AG08395 (cell line): ENCODE data around the gene MTG1.

Source experiments
- DNase-seq: peaks from one replicate; pipeline ENCODE4 v3.0.0; 2012; ENCODE audit warnings: mixed read lengths, low spot score

The MTG1 gene, protein sequence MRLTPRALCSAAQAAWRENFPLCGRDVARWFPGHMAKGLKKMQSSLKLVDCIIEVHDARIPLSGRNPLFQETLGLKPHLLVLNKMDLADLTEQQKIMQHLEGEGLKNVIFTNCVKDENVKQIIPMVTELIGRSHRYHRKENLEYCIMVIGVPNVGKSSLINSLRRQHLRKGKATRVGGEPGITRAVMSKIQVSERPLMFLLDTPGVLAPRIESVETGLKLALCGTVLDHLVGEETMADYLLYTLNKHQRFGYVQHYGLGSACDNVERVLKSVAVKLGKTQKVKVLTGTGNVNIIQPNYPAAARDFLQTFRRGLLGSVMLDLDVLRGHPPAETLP

DNA sequence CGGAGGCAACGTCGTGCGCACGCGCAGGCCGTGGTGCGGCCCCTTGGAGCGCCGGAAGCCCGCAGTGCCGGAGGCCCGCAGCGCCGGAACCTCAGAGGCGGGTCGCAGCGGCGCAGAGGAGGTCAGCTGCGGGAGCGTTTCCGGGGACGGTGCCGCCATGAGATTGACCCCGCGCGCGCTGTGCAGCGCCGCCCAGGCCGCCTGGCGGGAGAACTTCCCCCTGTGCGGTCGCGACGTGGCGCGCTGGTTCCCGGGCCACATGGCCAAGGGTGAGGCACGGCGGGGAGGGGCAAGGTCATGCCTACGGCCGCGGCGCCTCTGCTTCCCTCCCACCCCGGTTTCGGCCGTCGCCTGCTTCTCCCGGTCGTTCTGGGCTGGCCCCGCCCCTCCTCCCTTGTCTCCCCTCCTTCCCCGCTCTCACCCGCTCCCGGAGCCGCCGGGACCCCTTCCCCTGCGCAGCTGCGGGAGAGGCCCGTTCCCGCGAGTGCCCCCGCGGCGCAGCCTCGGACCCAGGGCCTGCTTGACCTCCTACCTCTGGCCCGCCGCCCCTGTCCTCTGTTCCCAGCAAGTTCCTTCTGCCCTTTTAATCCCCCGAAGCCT is at the start of gene MTG1:
MTG1 (plus strand) TSS at position 94 of the 600 bp plus-strand sequence; CDS start at position 158, 64 bp downstream.
- DNase-seq = peak; percentile 100

DNA sequence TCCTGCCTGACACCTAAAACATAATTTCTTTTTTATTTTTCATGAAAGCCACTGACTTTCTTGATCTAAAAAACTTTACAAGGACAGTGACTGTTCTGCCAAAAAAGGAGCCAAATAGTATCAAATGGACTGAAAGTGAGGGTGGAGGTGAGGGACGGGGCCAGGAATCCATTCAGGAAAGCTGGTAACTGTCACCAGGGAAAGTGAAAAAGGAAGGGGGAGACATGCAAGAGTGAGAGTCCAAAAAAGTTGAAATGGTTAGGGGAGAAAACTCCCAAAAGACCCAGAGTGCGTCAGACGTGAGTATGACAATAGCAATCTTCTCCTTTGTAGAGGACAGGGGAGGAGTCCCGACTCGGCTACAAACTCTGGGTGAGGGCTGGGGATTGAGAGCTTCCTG is 49.7 kb upstream of the MTG1 start:
- DNase-seq = no peak

DNA sequence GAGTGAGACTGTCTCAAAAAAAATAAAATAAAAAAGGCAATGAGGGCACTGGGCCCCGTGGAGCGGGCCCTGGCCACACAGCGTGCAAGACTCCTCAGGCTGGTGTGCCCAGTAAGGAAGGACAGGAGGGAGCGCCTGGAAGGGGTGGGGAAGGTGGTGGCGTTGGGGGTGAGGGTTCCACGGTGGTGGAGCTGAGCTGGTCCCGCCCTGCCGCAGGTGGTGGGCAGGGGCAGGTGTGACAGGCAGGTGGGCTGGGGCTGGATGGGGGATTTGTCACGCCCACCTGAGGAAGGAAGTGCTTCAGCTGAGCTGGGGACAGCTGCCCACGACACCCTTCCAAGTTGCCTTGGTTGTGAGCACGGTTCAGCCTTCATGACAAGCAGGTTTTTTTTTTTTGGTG is 47.5 kb upstream of the MTG1 start:
- DNase-seq = no peak

DNA sequence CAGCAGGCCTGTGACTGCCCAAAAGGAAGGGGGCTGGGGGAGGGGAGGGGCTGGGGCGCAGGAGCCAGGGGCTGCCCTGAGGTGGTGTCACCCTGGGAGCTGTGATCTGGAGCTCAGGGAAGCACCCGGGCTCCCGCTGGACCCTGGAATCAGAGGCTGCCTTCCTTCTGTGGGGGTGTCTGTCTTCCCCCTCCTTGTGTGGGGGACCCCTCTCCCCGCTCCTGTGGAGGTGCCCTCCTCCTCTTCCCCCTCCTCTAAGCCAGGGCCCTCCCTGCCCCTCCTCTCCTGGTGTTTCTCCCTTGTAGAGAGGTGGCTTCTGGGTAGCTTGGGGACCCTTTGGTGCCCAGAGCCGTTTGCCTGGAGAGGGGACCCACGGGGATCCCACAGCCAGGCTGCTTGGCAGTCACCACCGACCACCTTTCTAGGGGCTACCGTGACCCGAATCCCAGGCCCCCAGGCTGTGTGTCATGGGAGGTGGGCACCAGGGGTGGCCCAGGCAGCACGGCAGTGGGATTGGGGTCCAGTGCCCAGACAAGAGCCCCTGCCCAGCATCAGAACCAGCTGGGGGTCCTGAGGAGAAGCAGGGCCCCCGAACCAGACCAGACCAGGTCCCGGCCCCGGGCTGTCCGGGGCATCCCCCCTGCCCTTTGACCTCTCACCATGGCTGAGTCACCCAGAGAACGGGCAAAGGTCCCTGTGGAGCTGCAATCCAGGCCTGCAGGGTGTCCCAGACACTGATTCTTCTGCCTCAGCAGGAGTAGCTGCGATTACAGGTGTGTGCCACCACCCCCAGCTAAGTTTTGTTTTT is 46.0 kb upstream of the MTG1 start:
- DNase-seq = no peak

DNA sequence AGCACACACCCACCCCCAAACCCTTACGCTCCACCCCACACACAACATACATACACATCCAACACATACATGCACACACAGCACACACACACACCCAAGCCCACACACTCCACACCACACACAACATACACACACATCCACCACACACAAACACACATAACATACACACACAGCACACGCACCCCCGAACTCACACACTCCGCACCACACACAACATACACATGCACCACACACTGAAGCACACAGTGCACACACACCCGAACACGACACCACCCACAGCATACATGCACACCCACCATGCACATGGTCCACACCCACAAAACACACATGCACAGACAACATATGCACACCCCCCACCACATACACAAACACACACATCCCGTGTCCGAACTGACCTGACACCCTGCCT is 44.8 kb upstream of the MTG1 start:
- no peak for DNase-seq

DNA sequence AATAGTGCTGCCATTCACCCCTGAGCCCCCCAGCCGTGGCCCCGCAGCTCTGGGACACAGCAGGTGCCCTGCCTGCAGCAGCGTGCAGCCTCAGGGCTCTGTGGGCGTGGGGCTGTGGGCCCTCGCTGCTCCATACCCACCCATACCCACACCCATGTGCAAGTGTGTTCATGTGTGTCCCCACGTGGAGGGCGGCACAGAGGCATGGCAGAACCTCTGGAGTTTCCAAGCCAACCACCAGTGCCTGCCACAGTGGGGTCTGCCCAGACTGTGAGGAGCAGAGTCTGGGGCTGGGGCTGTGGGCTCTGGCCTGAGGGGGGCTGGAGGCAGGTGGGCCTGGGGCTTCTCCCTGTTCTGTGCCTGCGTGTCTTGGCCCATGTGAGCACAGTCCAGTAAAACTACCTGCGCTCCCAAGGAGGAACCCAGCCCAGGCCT is 44.4 kb upstream of the MTG1 start:
- no peak for DNase-seq

DNA sequence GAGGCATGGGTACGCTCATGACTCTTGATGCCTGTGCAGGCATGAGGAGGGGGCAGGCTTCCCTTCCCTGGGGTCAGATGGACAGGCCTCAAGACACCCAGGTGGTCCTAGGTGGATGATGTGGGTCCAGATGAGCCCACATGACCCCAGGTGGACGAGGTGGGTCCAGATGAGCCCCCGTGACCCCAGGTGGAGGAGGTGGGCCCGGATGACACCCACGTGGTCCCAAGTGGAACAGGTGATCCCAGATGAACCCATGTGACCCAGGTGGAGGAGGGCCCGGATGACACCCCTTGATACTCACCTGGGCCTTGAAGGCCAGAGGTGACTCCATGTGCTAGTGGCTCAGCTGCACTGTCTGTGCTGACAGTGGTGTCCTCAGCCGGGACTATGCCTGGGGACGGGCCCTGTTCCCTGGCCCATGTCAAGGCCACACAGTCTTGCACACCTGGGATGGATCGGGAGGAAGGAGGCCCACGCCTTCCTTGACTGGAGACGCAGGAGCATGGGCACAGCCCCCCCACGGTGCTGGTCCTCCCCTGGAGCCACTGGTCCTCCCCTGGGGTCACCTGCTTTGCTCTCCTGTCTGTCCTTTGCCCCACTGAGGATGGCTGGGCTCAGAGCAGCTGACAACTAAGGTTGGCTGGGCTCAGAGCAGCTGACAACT is 43.5 kb upstream of the MTG1 start:
- DNase-seq = no peak

DNA sequence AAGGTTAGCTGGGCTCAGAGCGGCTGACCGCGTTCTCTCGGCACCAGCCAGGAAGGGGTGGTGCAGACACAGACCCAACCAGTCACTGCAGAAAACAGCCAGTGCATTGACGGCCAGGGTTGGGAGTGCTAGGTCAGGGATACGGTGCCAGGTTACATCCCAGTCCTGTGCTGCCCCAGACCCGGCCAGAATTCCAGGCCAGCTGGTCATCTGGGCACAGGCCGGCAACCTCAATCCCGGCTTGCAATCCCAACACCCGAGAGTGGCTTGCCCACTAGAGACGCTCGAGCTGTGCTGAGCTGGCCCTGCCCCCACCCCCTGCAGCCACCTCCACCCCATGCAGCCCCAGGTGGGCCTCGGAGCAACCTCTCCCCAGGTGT is 43.0 kb upstream of the MTG1 start:
- no peak for DNase-seq

DNA sequence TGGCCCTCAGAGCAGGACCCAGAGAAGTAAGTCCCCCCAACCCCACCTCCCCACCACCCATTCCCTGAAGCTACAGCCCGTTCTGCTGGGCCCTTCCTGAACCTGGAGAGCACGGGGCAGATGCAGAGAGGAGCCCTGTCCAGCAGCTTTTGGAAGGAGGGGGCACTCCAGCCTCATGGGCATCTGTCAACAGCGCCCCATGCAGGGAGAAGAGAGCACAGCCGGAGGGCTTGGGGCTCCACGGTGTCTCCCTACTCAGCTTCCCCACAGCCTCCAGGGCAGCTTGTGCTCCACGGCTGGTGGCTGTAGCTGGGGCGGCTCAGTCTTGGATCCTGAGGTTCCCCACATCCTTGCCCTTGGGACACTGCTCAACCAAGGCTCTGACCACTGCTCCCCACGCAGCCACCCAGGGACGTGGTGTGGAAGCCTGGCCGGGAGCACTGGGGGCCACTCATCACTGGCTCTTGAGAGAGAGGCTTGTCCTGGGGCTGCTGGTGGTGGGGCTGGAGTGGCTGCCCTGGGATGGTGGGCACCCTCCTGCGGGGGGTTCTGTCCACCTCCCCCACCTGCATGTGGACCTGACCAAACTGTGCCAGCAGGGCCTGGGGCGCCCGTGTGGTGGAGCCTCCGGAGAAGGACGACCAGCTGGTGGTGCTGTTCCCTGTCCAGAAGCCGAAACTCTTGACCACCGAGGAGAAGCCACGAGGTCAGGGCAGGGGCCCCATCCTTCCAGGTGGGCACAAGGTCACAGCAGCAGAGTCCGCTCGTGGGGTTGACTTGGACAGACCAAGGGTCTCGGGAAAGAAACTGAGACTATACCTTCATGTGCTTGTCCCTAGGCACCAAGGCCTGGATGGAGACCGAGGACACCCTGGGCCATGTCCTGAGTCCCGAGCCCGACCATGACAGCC is 42.3 kb upstream of the MTG1 start:
- DNase-seq = no peak

DNA sequence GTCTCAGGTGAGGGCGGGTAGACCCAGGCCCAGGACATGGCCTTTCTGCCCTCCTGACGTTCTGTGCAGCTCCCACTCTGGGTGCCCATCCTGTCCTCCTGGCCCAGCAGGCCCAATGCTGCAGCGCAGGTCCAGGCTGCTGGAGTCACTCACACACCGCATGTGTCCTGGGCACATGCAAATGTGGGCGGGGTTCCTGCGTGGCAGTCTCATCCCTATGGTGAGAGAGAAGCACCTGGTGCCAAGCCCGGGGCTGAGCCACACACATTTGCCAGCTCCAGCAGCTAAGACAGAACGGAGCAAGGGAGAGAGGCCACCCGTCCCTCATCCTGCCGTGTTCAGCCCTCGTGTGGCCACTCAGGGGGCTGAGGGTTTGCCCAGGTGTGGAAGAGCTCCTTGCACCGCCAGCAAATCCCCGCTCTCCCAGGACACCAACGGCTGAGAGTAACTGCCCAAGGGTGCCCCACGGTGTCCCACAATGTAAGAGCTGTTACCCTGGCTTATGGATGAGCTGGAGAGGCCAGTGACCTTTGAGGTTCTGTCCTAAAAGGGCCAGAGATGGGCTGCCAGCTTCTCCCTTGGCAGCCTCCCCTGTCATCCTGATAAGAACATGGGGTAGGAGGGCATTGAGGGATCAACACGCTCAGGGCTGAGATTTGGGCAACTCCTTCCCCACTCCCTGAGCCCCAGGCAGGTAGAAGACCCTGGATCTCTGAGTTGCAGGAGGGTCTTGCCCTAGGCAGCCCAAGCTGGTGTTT is 40.6 kb upstream of the MTG1 start:
- DNase-seq = no peak

DNA sequence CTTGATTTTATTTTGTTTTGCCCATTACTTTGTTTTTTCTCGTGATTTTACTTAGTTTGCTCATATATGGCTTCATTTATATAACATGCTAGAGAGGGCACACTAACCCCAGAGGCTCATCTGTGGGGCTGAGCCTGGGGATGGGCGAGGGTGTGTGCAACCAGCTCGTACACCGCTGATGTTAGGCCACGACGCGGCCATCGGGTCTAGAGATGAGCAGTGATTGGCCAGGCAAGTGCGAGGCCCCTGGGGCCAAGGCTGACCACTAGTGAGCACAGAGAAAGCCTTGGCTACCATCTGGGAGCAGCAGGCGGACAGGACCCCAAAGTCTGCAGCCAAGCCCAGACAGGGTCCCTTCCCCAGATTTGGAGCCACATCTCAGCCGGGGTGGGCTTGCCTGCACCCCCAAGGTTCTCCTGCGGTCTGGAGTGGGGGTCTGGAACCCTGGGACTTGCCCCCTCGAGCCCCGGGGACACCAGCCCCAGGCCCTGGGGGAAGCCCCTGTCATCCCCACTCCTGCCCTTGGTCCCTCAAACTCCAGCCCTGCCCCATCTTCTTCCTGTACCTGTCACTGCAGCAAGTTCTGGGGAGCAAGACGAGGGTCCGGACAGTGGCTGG is 39.9 kb upstream of the MTG1 start:
- DNase-seq = no peak

DNA sequence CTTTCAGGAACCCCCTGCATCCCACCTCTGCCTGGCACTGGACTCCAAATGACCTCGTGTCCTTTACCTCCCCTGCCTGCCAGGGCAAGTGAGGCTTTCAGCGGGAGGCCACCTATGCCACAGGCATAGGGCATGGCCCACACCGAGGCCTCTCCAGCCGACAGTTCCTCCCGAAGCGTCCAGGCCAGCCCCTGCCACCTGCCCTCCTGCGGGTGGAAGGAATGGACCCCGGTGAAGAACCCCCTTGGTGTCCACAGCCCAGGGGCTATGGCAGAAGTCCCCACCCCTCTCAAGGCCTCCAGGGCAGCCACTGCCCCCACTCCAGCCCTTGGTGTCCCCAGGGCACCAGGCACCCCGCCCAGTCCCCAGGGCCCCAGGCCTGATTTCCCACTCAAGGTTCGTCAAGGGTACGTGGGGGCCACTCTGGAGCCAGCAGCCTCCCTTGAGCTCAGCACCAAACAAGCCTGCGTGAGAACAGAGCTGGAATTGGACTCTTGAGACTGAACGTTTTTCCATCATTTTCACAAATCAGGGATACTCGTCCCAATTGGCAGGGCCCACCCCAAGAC is 39.2 kb upstream of the MTG1 start:
- no peak for DNase-seq

DNA sequence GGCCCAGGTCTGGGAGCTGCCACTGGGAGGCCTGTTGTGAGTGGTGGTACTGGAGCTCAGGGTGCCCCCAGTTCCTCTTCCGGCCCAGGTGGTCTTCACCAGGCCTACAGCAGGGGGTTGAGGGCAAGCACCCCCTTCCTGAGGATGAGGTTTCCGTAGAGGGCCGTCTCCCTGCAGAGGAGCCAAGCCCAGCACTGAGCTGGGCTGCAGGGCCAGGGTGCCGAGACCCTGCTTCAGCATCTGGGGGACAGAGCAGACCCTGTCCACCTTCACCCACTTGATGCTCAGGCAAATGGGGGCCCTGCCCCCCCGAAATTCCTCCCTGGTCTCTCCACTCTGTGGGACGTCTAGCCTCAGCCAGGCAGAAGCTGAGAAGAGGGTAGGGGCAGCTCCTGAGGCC is 38.7 kb upstream of the MTG1 start:
- no peak for DNase-seq

DNA sequence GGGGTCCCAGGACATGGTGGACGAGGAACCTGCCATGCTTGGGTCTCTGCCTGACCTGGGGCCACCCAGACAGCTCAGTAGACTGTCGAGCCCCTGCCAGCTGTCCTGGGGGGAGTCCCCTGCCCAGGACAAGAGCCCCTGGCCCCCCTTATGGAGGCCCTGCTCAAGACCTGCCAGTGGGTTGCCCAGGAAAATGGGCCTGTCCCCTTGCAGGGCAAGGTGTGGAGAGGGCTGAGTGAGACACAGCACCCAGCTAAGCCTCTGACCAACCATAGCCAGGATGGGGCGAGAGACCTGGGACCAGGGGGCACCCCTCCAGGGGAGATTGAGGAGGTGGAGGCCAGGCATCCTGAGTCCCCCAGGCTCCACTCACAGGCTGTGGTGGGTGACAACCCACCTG is 38.0 kb upstream of the MTG1 start:
- DNase-seq = no peak

DNA sequence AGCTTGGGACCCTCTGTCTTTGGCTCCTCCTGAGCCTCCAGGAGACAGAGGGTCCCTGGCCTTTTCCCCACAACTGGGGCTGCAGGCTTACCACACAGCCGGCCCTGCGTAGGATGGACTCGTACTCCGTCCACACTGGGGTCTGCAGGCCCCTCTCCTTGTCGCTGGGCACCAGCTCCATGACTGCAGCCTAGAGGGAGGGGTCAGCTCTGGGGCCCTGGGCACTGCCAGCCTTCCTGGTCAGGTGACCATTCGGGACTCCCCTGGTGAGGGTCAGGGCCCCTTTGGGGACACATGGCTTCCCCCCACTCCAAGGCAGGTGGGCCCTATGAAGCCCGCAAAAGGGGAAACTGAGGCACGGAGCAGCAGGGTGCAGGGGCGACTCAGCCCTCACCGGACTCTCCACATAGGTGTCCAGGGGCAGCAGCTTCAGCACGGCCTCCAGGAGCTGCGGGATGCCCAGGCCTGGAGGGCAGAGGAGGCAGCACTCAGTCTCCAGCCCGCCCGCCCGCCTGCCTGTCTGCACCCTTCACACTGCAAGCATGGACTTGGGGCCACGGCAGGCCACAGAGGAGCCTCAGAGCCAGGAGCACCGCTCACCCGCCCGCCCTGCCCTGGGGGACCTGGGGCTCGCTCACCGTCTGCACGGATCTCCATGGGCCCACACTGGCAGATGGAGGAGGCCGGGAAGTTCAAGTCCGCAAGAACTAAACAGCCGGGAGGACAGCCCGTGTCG is 37.2 kb upstream of the MTG1 start:
- DNase-seq = no peak

DNA sequence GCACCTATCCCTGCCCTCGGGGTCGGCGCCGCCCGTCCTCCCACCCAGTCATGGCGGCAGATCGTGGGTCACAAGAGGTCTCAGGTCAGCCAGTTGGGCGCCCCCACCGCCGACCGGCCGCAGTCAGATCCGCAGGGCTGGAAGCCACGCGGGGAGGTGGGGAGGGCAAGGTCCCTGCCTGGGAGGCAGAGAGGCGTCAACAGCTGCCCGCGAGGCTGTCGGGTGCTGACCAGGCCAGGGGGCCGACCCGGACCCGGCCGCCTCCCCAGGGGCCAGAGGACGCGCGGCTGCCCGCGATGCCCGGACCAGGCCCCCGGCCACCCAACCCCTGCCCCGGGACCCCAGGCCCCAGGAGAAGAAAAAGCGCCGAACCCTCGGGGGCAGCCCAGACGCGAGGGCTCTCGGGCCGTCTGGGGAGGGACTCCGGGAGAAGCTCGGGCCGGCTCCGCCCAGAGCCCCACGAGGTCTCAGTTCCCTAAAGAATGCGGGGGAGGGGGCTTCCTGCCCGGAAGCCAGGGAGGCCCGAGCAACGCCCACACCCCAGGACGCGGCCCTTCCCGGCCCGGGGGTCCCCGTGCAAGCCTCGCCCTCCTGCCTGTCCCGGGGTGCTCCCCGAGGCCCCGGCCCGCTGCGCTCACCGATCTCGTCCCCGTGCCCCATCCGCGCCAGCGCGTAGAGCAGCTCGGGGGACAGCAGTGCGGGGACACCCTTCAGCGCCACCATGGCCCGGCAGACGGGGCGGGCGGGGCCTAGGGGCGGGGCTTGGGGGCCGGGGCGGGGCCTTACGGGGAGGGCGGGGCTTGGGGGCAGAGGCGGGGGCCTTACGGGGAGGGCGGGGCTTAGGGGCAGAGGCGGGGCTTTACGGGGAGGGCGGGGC is 36.4 kb upstream of the MTG1 start, which contains the start of gene FUOM:
FUOM (minus strand) TSS at position 735 of the 877 bp plus-strand sequence; CDS start at position 723, 12 bp downstream.
- peak; percentile 92 for DNase-seq

DNA sequence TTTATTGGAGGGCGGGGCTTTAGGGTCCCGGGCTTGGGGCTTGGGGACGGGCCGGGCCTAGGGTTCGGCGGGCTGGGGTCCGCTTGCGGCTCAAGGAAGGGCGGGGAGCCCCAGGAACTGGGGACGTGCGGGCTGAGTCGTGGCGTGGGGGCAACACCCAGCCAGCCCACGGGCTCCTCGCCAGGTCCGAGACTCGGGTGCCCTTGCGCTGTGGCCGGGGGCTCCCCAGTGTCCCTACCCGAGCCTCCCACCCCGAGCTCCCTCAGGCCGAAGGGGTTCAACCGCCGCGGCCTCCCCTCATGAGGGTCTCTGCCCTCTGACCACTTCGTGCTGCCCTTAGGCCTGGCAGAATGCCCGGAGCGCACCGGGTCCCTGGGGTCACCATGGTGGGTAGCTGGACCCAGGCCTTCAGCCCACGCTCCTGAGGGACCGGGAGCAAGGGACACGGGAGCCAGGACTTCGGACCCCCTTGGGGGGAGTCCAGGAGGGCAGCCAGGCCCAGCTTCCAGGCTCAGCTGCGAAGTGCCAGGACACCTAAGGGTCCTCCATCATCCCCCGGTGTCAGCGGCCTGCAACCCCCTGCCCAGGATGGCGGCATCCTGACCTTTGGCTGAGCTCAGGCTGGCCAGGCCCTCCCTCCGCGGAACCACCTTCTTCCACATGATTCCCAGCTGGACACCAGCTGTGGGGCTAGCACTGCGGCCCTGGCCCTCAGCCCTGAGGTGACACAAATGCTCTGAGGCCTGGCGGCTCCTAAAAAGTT is 35.6 kb upstream of the MTG1 start:
- DNase-seq = peak; percentile 33
